SK-N-MC (cell line): ENCODE measurements around the gene HRCT1.

Experiments used
- EZH2 ChIP-seq: fragments of 200-600 bp; sonication (generic); IDR thresholded peaks from one replicate; pipeline ENCODE4 v1.6.1; 2017; ENCODE audit warnings: antibody characterized with exemption
- FOXP2 ChIP-seq: optimal IDR thresholded peaks from 2 replicates; pipeline ENCODE3; 2011; ENCODE audit warnings: mild to moderate bottlenecking, moderate library complexity; ENCODE audit not compliant: insufficient read depth; ENCODE audit errors: extremely low read length, control extremely low read depth
- POLR2AphosphoS5 ChIP-seq: IDR thresholded peaks from 2 replicates; pipeline ENCODE4 v1.6.1; 2012; ENCODE audit warnings: mild to moderate bottlenecking, low read depth, low read length, borderline replicate concordance

GRCh38 chr9:35856206-35856605 is 49.8 kb upstream of the HRCT1 start:
- TF ChIP-seq POLR2AphosphoS5, result no peak
- no peak for TF ChIP-seq EZH2
- TF ChIP-seq FOXP2, result no peak
